Activated CD4-positive, alpha-beta T cell treated with anti-CD3 and anti-CD28 coated beads, Interleukin-2, Interleukin-4, amounts not matched to agents 100 ng/mL and 50 ng/mL, durations not matched to agents 16 hours and 8 hours (primary cell): ENCODE data around the gene LRCH4.
"Not testable (repeated sequence)": the region's sequence is repeated elsewhere in the genome, so short reads cannot be mapped to it uniquely, and the experiment has no call there.

Experiments
- DNase-seq: peaks from one replicate; pipeline ENCODE4 v3.0.0-alpha.2; 2020; ENCODE audit warnings: low spot score

The LRCH4 gene

DNA sequence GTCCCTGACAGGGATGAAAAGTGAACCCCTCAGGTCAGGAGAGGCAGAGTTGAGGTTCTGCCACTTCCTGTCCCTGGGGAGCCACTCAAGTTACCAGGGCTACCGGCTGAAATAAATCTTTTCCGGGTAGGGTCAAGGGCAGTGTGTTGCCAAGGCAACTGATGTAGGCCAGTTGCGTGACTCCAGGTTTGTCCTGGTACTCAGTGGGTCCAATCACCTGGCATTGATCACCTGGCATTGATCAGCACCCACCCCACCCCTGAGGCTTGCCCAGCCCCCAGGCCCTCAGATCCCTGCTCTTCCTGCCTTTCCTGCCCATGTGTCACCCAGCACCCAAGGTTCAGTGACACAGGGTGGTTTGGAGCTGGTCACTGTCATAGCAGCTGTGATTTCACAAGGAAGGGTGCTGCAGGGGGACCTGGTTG lies 18.2 kb downstream of the LRCH4 start:
- no peak for DNase-seq

DNA sequence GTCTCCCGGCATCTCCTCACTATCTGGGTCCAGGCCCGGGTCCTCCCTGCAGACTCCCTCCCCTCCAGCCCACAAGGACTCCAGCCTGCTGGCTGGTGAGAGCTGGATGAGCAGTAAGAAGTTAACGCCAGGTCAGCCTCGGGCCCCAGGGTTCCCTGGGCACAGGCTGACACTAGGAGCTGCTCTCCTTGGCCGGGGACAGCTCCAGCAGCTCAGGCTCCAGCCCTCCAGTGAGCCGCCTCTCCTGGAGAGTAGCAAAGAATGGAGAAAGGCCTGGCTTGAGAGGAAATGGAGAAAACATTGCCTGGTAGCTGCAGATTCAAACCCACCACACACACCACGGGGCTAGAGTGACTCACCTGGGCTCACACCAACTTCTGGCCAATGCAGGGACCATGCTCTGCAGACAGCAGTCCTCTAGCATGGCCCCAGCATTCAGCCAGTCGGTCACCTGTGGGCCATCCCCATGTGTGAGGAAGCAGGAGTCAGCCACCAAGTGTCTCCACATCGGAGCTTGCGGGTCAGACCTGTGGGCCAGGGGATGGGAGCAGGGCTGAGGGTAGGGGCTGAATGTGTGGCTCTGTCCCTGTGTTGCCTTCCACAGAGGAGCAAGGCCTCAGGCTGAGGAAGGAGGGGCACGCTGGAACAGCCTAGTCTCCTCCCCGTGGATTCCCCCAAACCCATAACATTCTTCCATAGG lies 18.7 kb downstream of the LRCH4 start:
- no peak for DNase-seq

GRCh38 chr7:100566018-100566531 lies 19.9 kb downstream of the LRCH4 start:
- no peak for DNase-seq

DNA sequence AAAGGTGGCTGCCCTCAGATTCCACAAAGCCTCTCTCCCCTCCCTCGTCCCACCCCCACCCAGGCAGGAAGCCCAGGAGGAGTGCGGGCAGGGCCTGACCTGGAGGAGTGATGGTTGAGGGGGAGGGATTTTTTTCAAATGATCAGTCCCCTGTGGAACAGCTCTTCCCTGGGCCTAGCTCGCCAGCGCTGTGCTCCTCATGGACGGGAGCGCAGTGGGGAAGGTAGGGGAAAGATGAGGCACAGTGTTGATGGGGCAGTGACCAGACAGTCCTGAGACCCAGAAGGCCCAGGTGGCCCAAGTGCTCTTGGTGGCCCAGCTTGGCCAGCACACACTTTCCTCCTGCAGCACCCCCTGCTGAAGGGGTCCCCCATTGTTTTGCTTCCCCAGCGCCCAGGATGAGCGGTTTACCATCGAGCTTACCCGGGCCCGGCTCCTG lies 20.8 kb downstream of the LRCH4 start:
- no peak for DNase-seq

- not testable (repeated sequence) for DNase-seq
Measured at GRCh38 chr7:100564405-100564804, 21.5 kb downstream of the LRCH4 start.

GRCh38 chr7:100563809-100564400 lies 22.0 kb downstream of the LRCH4 start:
- DNase-seq = peak; percentile 83

GRCh38 chr7:100563100-100563564 lies 22.8 kb downstream of the LRCH4 start:
- DNase-seq = no peak

- DNase-seq = no peak
Measured at GRCh38 chr7:100562195-100563099, 23.5 kb downstream of the LRCH4 start.

DNA sequence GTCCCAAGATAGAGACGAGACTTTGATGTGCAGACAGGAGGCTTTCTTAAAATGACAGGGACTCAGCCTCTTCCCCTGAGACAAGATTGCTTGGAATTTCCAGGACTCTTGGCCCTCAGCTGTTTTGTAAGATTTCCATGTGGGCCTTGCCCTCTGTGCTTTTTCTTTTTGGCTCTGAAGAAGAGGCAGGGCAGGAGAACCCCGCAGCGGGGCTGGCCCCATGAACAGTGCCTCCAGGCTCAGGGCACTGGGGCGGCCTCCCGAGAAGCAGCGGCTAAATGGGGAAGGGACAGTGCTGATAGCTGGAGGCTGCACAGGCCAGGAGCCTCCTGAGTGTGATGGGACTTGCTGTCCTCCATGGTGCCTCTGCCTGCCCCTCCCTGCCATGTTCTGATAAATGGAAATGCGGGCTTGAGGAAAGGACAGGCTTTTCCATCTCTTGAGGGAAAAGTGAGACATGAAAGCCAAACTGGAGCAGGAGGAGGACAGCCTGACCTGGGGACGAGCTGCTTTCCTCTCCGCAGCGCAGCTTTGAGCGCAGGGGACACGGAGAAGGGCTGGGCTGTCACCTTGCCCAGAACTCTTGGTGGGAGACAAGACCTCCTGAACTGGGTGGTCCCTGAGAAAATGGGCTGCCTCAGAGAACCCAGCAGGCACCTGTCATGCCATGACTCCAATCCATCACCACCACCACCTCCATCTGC lies 24.3 kb downstream of the LRCH4 start:
- DNase-seq = no peak

DNA sequence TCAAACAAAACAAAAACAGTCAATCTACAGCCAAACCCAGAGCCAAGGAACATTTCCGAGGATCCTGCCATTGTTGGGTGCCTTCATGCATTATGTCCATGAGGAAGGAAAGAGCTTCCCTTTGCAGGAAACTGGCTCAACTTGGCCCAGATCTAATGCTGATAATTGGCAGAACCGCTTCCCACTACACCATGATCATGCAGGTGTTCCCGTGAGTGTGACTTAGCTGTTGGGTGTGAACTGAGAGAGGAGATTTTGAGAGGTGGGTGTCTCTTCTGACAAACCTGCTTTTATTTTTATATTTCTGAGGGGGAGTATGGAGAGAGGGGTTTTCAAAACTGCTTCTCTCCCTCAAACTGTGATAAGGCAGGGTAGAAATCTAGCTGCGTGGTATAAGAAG lies 26.8 kb downstream of the LRCH4 start:
- no peak for DNase-seq

- DNase-seq = no peak
Measured at GRCh38 chr7:100556541-100556940, 29.4 kb downstream of the LRCH4 start.

GRCh38 chr7:100555701-100556100 lies 30.2 kb downstream of the LRCH4 start:
- no peak for DNase-seq

GRCh38 chr7:100553032-100553431 lies 32.9 kb downstream of the LRCH4 start:
- DNase-seq = no peak

GRCh38 chr7:100552532-100552931 lies 33.4 kb downstream of the LRCH4 start:
- no peak for DNase-seq

DNA sequence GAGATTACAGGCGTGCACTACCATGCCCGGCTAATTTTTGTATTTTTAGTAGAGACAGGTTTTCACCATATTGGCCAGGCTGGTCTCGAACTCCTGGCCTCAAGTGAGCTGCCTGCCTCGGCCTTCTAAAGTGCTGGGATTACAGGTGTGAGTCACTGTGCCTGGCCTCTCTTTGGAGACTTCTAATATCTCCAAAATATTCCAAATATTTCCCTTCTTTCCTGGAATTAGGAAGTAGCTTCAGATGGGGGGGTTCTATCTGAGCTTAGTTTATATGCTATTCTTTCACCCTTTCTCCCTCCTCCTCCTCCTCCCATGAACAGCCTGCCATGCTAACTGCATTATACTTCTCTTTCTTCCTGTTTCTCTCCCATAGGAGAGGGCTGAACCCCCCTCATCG lies 37.5 kb downstream of the LRCH4 start:
- DNase-seq = not testable (repeated sequence)

DNA sequence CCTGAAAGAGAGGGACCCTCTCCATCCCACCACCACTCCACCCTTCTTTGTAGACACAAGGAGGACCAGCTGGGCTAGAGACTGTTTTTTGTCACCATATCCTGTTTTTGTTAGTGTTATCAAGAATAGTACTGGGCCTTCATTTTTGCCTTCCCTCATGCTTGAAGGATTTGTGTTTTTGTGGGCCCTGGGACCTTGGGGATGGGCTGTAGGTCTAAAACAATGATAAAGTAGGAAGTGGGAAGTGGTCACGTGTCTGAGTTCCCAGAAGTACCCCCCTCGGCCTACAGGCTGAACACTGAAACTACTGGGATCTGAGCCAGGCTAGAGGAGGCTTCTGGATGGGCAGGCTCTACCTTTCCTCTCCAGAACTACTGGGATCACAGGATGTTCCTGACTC lies 38.1 kb downstream of the LRCH4 start:
- DNase-seq = no peak

- DNase-seq = no peak
Measured at GRCh38 chr7:100546926-100547800, 38.8 kb downstream of the LRCH4 start.

DNA sequence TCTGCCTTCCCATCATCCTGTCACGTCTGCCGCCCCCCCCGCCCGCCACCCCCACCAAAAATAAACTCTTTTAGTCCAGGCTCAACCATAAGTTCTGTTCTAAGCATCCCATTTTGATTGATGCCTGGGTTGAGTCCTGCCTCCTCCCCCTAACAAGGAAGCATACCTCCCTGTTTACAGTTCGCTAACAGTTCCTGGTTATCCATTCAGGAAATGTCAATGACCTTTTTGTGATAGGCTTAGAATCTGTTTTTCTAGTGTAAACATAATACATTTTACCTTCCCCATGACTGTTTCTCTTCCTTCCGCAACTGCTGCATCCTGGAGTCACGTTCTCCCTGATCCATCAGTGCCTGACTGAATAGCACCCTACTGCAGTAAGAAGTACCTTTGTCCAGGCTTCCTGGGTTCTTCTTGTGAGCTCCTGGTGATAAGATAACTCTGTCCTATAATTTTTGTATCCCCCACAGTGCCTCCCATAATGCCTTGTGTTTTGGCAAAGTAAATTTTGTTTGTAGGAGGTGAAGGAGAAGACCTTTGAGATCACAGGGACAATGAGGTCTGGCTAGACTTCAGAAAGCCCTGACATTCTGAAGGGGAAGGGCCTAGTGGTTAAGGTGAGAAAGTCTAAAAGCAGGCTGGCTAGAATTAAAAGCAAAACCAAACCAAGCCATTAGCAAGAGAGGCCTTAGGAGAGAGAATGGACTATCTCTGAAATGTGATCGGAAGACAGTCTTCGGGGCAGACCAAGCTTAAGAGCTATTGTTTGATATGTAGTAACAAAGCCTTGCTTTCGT lies 39.6 kb downstream of the LRCH4 start:
- DNase-seq = peak; percentile 63

DNA sequence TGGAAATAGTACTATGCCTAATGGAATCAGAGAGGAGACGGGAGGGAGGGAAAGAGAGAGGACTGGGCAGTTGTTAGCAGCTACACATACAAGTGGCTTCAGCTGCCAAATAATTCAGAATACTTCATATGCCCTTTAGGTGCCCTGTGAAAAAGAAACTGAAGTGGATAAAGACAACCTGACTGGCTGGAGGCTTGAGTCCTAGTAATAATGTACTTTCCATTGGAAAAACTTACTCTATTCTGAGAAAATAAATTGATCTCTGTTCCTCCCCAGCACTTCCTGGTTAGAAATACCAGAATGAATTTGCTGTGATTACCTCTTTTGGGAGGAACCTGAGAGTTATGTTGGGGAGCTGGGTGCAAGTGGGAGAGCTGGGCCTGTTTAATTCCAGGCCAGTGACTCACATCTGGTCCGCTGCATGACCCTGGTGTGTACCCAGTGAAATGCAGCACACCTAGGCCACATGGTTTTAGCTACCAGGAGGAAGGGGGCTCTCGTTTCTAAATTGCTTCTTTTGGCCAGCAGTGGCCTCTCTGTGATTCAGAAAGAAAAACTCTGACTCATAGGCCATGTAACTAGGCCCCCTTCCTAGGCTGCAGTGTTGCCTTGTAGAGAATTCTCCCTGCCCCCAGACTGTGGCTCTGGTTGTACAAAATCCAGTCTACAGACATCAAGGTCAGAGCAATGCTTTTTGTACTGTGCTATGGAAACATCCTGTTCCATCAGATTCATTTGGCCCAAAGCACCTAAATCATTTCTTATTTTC lies 40.4 kb downstream of the LRCH4 start:
- peak; percentile 88 for DNase-seq
